ENCODE data around the gene PNMA8C. TPM values are rescaled to one million over a fixed set of nuclear protein-coding genes. Genes with fewer than 3 reads are reported as not detected.

PNMA8C gene
- total RNA-seq, 4 donors from 2014 or later: 0.12 to 0.39 (median 0.27) TPM; not detected in 1

GRCh38 chr19:46456930-46457329 lies 28.2 kb upstream of the PNMA8C start:
- 84 to 93% methylated on average over 2 to 4 of the region's 5 CpGs for WGBS, 2 donors (ENCODE audit: low coverage in 1 of 2)
- TF ChIP-seq POLR2AphosphoS5 (IDR thresholded peaks at IDR 0.05) (no peak), POLR2A (IDR thresholded peaks at IDR 0.05) (no peak), CTCF (IDR thresholded peaks at IDR 0.05) (no peak), EP300 (IDR thresholded peaks at IDR 0.05) (no peak)
- H3K4me1 ChIP-seq: no peaks in the 10 kb centered on the region
- H3K27me3 ChIP-seq: peaks cover 7% of the 10 kb centered on the region
- H3K9me3 ChIP-seq: no peaks in the 10 kb centered on the region
- no peak overlapping the region for H3K27ac ChIP-seq
- ATAC-seq: no peak
- H3K4me3 ChIP-seq: no peak overlapping the region
- H3K36me3 ChIP-seq: no peaks in the 10 kb centered on the region

- no peak for ATAC-seq
- H3K4me1 ChIP-seq: no peaks in the 10 kb centered on the region
- H3K36me3 ChIP-seq: no peaks in the 10 kb centered on the region
- 79 to 80% methylated on average over 1 to 3 of the region's 3 CpGs for WGBS, 2 donors (ENCODE audit: low coverage in 1 of 2)
- TF ChIP-seq POLR2AphosphoS5 (IDR thresholded peaks at IDR 0.05) (no peak), POLR2A (IDR thresholded peaks at IDR 0.05) (no peak), CTCF (IDR thresholded peaks at IDR 0.05) (no peak), EP300 (IDR thresholded peaks at IDR 0.05) (no peak)
- H3K27ac ChIP-seq: no peak overlapping the region
- no peaks in the 10 kb centered on the region for H3K9me3 ChIP-seq
- no peak overlapping the region for H3K4me3 ChIP-seq
- peaks cover 7% of the 10 kb centered on the region for H3K27me3 ChIP-seq
These were observed 25.5 kb upstream of the PNMA8C start for GRCh38 chr19:46454244-46454643.

GRCh38 chr19:46453661-46454060 lies 24.9 kb upstream of the PNMA8C start:
- Histone ChIP-seq H3K9me3 (no peaks in the 10 kb centered on the region), H3K4me3 (no peak overlapping the region), H3K36me3 (no peaks in the 10 kb centered on the region), H3K27me3 (peaks cover 7% of the 10 kb centered on the region), H3K27ac (no peak overlapping the region), H3K4me1 (no peaks in the 10 kb centered on the region)
- TF ChIP-seq POLR2AphosphoS5 (IDR thresholded peaks at IDR 0.05) (no peak), CTCF (IDR thresholded peaks at IDR 0.05) (no peak), EP300 (IDR thresholded peaks at IDR 0.05) (no peak), POLR2A (IDR thresholded peaks at IDR 0.05) (no peak)
- ATAC-seq: no peak
- 64 to 78% methylated on average over 3 to 5 of the region's 6 CpGs for WGBS, 2 donors (ENCODE audit: low coverage in 1 of 2)

- H3K27ac ChIP-seq: no peak overlapping the region
- WGBS, 2 donors (ENCODE audit: low coverage in 1 of 2): 16 to 50% methylated on average over 4 of the region's 4 CpGs
These were observed 23.4 kb upstream of the PNMA8C start for GRCh38 chr19:46452186-46452585.

More at GRCh38 chr19:46452186-46452585, 23.4 kb upstream of the PNMA8C start:
- H3K4me1 ChIP-seq: no peaks in the 10 kb centered on the region
- H3K27me3 ChIP-seq: no peaks in the 10 kb centered on the region
- TF ChIP-seq EP300 (IDR thresholded peaks at IDR 0.05) (no peak), POLR2A (IDR thresholded peaks at IDR 0.05) (no peak), CTCF (IDR thresholded peaks at IDR 0.05) (no peak), POLR2AphosphoS5 (IDR thresholded peaks at IDR 0.05) (no peak)
- H3K4me3 ChIP-seq: no peak overlapping the region
- H3K9me3 ChIP-seq: no peaks in the 10 kb centered on the region
- ATAC-seq: no peak
- no peaks in the 10 kb centered on the region for H3K36me3 ChIP-seq

Measured in gastroesophageal sphincter (tissue), 4 donors.